ENCODE data around the gene AGBL2. TPM values are rescaled to one million over a fixed set of nuclear protein-coding genes. Genes with fewer than 3 reads are reported as not detected.

AGBL2 gene
- total and polyA plus RNA-seq, 2 donors (not counting 3 experiments of a cell fraction or from before 2014, with no cell fraction given): 0.08 to 0.86 TPM

DNA sequence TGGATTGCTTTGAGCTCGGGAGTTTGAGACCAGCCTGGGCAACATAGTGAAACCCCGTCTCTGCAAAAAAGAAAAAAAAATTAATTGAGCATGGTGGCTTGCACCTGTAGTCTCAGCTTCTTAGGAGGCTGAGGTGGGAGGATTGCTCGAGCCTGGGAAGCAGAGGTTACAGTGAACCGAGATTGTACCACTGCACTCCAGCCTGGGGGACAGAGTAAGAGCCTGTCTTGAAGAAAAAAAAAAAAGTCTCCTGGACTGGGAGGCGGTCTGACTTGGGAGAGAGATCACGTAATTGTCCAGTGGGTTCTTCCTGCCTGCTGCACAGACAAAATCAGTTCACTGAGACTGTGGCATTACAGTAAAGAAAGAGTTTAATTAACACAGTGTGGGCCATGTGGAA is 69.7 kb downstream of the AGBL2 start:
- TF ChIP-seq POLR2AphosphoS5 (IDR thresholded peaks at IDR 0.05; ENCODE audit: insufficient read depth, low read depth, low read length): no peak
- TF ChIP-seq, protein P1, sequence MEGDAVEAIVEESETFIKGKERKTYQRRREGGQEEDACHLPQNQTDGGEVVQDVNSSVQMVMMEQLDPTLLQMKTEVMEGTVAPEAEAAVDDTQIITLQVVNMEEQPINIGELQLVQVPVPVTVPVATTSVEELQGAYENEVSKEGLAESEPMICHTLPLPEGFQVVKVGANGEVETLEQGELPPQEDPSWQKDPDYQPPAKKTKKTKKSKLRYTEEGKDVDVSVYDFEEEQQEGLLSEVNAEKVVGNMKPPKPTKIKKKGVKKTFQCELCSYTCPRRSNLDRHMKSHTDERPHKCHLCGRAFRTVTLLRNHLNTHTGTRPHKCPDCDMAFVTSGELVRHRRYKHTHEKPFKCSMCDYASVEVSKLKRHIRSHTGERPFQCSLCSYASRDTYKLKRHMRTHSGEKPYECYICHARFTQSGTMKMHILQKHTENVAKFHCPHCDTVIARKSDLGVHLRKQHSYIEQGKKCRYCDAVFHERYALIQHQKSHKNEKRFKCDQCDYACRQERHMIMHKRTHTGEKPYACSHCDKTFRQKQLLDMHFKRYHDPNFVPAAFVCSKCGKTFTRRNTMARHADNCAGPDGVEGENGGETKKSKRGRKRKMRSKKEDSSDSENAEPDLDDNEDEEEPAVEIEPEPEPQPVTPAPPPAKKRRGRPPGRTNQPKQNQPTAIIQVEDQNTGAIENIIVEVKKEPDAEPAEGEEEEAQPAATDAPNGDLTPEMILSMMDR (IDR thresholded peaks at IDR 0.05; ENCODE audit: extremely low read depth in 1 of 2, insufficient read depth in 1 of 2, low read depth in 1 of 2, low read length in 2 of 2): no peak
- no peak for TF ChIP-seq MYC (IDR thresholded peaks at IDR 0.05; ENCODE audit: low read depth, low read length)
- TF ChIP-seq, protein P2, sequence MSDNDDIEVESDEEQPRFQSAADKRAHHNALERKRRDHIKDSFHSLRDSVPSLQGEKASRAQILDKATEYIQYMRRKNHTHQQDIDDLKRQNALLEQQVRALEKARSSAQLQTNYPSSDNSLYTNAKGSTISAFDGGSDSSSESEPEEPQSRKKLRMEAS (IDR thresholded peaks at IDR 0.05; ENCODE audit: insufficient read depth, insufficient read length): no peak
- no peak for TF ChIP-seq JUN (IDR thresholded peaks at IDR 0.05; ENCODE audit: borderline replicate concordance, insufficient read depth, insufficient read length, low read depth)
- no peak for TF ChIP-seq FOS (IDR thresholded peaks at IDR 0.05; ENCODE audit: borderline replicate concordance, insufficient read depth, low read length)
- TF ChIP-seq POLR2A (IDR thresholded peaks at IDR 0.05; ENCODE audit: low read depth, low read length): no peak
- no peak for TF ChIP-seq GATA2 (IDR thresholded peaks at IDR 0.05; ENCODE audit: insufficient read depth, insufficient read length, low read depth, low read length)
- TF ChIP-seq EZH2 (IDR thresholded peaks at IDR 0.05; ENCODE audit: borderline replicate concordance, low read depth, low read length, severe bottlenecking): no peak
- Histone ChIP-seq H3K4me1 (ENCODE audit: control insufficient read depth, extremely low read depth, insufficient read depth, low read length) (peaks cover 11% of the 10 kb centered on the region), H3K9me1 (replicated peaks; ENCODE audit: control insufficient read depth, extremely low read depth, insufficient read depth, low read length) (no peaks in the 10 kb centered on the region), H3K9me3 (replicated peaks; ENCODE audit: control insufficient read depth, insufficient read depth, low read length) (no peaks in the 10 kb centered on the region), H2AFZ (ENCODE audit: low read depth, low read length) (no peak overlapping the region), H4K20me1 (replicated peaks; ENCODE audit: control insufficient read depth, extremely low read depth, insufficient read depth, low read length) (no peaks in the 10 kb centered on the region), H3K36me3 (ENCODE audit: control insufficient read depth in 2 of 2, extremely low read depth in 1 of 2, insufficient read depth in 2 of 2, low read length in 2 of 2) (no peaks in the 10 kb centered on the region), H3K4me2 (ENCODE audit: insufficient read depth, low read length) (no peak overlapping the region), H3K27me3 (ENCODE audit: control insufficient read depth in 2 of 2, insufficient read depth in 2 of 2, low read length in 2 of 2) (no peaks in the 10 kb centered on the region), H3K79me2 (ENCODE audit: control insufficient read depth, insufficient read depth, low read length) (peaks cover 18% of the 10 kb centered on the region), H3K27ac (ENCODE audit: insufficient read depth, low read depth, low read length) (no peak overlapping the region), H3K4me3 (replicated peaks in 1 of 3; ENCODE audit: insufficient read depth in 1 of 3, low read depth in 1 of 3, low read length in 3 of 3) (no peak overlapping the region), H3K9ac (replicated peaks; ENCODE audit: extremely low read depth, insufficient read depth, low read length) (no peak overlapping the region)
- intact Hi-C loops (cut with micrococcal nuclease): no loop called here
- CTCF ChIA-PET: no interaction called here
- BruUV-seq (replicated peaks): no TSS peak
- DNase-seq (ENCODE audit: low read depth, low spot score): no peak
- POLR2A ChIA-PET: no interaction called here
- no peak for FAIRE-seq
- dilution Hi-C loops (cut with MboI; ENCODE audit: extremely low pct_ligation_motif_present, low sequenced_read_pairs): no loop called here
